Measurements from ENCODE around the gene TSPAN15.
A peak's percentile ranks its signal among the peaks of the same experiment; 100 is the strongest.

Gene TSPAN15

DNA sequence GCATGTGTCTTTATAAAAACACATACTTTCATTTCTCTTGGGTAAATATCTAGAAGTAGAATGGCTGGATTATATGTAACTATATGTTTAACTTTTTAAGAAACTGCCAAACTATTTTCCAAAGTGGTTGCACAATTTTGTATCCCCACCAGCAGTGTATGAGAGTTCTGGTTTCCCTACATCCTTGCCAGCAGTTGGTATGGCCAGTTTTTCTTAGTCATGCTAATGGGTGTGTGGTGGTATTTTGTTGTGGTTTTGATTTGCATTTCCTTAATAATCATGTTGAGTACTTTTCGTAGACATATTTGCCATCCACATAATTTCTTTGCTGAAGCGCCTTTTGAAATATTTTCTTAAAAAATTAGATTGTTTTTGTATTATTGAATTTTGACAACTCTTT, 61.6 kb downstream of the TSPAN15 start:
- DNase-seq (ENCODE audit: low spot score): no peak
- ATAC-seq (ENCODE audit: low read depth): no peak
- no peaks in the 10 kb centered on the region for H3K9me3 ChIP-seq (ENCODE audit: severe bottlenecking)
- no peak overlapping the region for H3K27ac ChIP-seq (ENCODE audit: poor library complexity, severe bottlenecking)
- TF ChIP-seq, protein P1, sequence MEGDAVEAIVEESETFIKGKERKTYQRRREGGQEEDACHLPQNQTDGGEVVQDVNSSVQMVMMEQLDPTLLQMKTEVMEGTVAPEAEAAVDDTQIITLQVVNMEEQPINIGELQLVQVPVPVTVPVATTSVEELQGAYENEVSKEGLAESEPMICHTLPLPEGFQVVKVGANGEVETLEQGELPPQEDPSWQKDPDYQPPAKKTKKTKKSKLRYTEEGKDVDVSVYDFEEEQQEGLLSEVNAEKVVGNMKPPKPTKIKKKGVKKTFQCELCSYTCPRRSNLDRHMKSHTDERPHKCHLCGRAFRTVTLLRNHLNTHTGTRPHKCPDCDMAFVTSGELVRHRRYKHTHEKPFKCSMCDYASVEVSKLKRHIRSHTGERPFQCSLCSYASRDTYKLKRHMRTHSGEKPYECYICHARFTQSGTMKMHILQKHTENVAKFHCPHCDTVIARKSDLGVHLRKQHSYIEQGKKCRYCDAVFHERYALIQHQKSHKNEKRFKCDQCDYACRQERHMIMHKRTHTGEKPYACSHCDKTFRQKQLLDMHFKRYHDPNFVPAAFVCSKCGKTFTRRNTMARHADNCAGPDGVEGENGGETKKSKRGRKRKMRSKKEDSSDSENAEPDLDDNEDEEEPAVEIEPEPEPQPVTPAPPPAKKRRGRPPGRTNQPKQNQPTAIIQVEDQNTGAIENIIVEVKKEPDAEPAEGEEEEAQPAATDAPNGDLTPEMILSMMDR (IDR thresholded peaks at IDR 0.05; ENCODE audit: poor library complexity, severe bottlenecking): no peak
- H3K27me3 ChIP-seq (ENCODE audit: insufficient read depth, poor library complexity, severe bottlenecking): no peaks in the 10 kb centered on the region
- H3K36me3 ChIP-seq (ENCODE audit: low read depth): no peaks in the 10 kb centered on the region
- no peak overlapping the region for H3K4me3 ChIP-seq (ENCODE audit: severe bottlenecking)
- no peaks in the 10 kb centered on the region for H3K4me1 ChIP-seq (ENCODE audit: insufficient read depth, poor library complexity, severe bottlenecking)

GRCh38 chr10:69513617-69514016, 62.4 kb downstream of the TSPAN15 start:
- no peak for ATAC-seq (ENCODE audit: low read depth)

GRCh38 chr10:69515699-69516259, 64.5 kb downstream of the TSPAN15 start:
- H3K27ac ChIP-seq (ENCODE audit: poor library complexity, severe bottlenecking): no peak overlapping the region
- H3K36me3 ChIP-seq (ENCODE audit: low read depth): no peaks in the 10 kb centered on the region
- peak; percentile 64 for DNase-seq (ENCODE audit: low spot score)
- no peaks in the 10 kb centered on the region for H3K9me3 ChIP-seq (ENCODE audit: severe bottlenecking)
- H3K27me3 ChIP-seq (ENCODE audit: insufficient read depth, poor library complexity, severe bottlenecking): no peaks in the 10 kb centered on the region
- TF ChIP-seq, protein P1 (IDR thresholded peaks at IDR 0.05; ENCODE audit: poor library complexity, severe bottlenecking): peak; percentile 89
- no peaks in the 10 kb centered on the region for H3K4me1 ChIP-seq (ENCODE audit: insufficient read depth, poor library complexity, severe bottlenecking)
- ATAC-seq (ENCODE audit: low read depth): peak; percentile 90
- H3K4me3 ChIP-seq (ENCODE audit: severe bottlenecking): no peak overlapping the region

More at GRCh38 chr10:69513617-69514016, 62.4 kb downstream of the TSPAN15 start:
- Histone ChIP-seq H3K4me3 (ENCODE audit: severe bottlenecking) (no peak overlapping the region), H3K36me3 (ENCODE audit: low read depth) (no peaks in the 10 kb centered on the region), H3K27ac (ENCODE audit: poor library complexity, severe bottlenecking) (no peak overlapping the region), H3K4me1 (ENCODE audit: insufficient read depth, poor library complexity, severe bottlenecking) (no peaks in the 10 kb centered on the region), H3K27me3 (ENCODE audit: insufficient read depth, poor library complexity, severe bottlenecking) (no peaks in the 10 kb centered on the region), H3K9me3 (ENCODE audit: severe bottlenecking) (no peaks in the 10 kb centered on the region)
- TF ChIP-seq, protein P1 (IDR thresholded peaks at IDR 0.05; ENCODE audit: poor library complexity, severe bottlenecking): peak; percentile 16
- no peak for DNase-seq (ENCODE audit: low spot score)

DNA sequence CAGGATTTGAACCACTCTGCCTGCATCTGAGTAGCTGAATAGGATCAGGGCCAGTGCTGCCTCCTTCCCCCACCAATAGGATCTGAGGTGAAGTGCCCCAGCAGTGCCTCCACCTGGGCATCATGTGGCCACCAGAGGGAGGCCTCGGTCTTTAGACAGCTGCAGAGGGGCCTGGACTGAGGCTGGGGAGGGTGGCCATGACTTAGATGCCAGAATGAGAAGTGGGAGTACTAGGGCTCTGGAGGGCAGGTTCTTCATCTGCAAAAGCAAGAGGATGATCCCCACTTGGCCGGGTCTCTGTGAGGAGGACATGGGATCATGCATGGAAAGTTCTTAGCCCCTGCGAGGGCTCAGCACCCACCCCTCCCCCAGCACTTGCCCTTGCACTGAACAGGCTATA, 65.1 kb downstream of the TSPAN15 start:
- peak; percentile 77 for ATAC-seq (ENCODE audit: low read depth)
- TF ChIP-seq, protein P1 (IDR thresholded peaks at IDR 0.05; ENCODE audit: poor library complexity, severe bottlenecking): no peak
- DNase-seq (ENCODE audit: low spot score): no peak
- H3K9me3 ChIP-seq (ENCODE audit: severe bottlenecking): no peaks in the 10 kb centered on the region
- H3K4me3 ChIP-seq (ENCODE audit: severe bottlenecking): no peak overlapping the region
- H3K36me3 ChIP-seq (ENCODE audit: low read depth): no peaks in the 10 kb centered on the region
- H3K27me3 ChIP-seq (ENCODE audit: insufficient read depth, poor library complexity, severe bottlenecking): no peaks in the 10 kb centered on the region
- H3K27ac ChIP-seq (ENCODE audit: poor library complexity, severe bottlenecking): no peak overlapping the region
- H3K4me1 ChIP-seq (ENCODE audit: insufficient read depth, poor library complexity, severe bottlenecking): no peaks in the 10 kb centered on the region

GRCh38 chr10:69516796-69517195, 65.5 kb downstream of the TSPAN15 start:
- TF ChIP-seq, protein P1 (IDR thresholded peaks at IDR 0.05; ENCODE audit: poor library complexity, severe bottlenecking): no peak
- no peak overlapping the region for H3K27ac ChIP-seq (ENCODE audit: poor library complexity, severe bottlenecking)
- DNase-seq (ENCODE audit: low spot score) (no peak), ATAC-seq (ENCODE audit: low read depth) (no peak)
- no peaks in the 10 kb centered on the region for H3K36me3 ChIP-seq (ENCODE audit: low read depth)
- no peaks in the 10 kb centered on the region for H3K9me3 ChIP-seq (ENCODE audit: severe bottlenecking)
- H3K4me3 ChIP-seq (ENCODE audit: severe bottlenecking): no peak overlapping the region
- no peaks in the 10 kb centered on the region for H3K27me3 ChIP-seq (ENCODE audit: insufficient read depth, poor library complexity, severe bottlenecking)
- no peaks in the 10 kb centered on the region for H3K4me1 ChIP-seq (ENCODE audit: insufficient read depth, poor library complexity, severe bottlenecking)
